HepG2 (cell line): ENCODE measurements around the gene GGA3. TPM values are rescaled to one million over a fixed set of nuclear protein-coding genes. Genes with fewer than 3 reads are reported as not detected.

Source experiments
- ATM ChIP-seq: fragments of 450-650 bp; IDR thresholded peaks from 2 replicates; pipeline ENCODE4 v1.7.1; 2017; ENCODE audit warnings: mild to moderate bottlenecking, borderline replicate concordance
- FIP1L1 ChIP-seq: fragments of 200-400 bp; formaldehyde crosslinking; IDR thresholded peaks from 2 replicates; pipeline ENCODE4 v1.6.1; 2018; ENCODE audit warnings: low read depth, mild to moderate bottlenecking, low read length, moderate library complexity, borderline replicate concordance; ENCODE audit not compliant: insufficient read depth
- HCFC1 ChIP-seq: fragments of 150-350 bp; IDR thresholded peaks from 2 replicates; pipeline ENCODE4 v1.6.1; 2014; ENCODE audit warnings: low read depth, low read length
- HNRNPLL ChIP-seq: fragments of 200-400 bp; formaldehyde crosslinking; IDR thresholded peaks from 2 replicates; pipeline ENCODE4 v1.6.1; 2017; ENCODE audit warnings: mild to moderate bottlenecking, low read depth, low read length; ENCODE audit not compliant: poor library complexity, severe bottlenecking
- IRX3 ChIP-seq: sonication (generic); formaldehyde crosslinking; IDR thresholded peaks from 2 replicates; pipeline ENCODE4 v1.8.1; 2023; ENCODE audit warnings: mild to moderate bottlenecking, low read depth, missing genetic modification reagents, borderline replicate concordance
- KMT2A ChIP-seq: sonication (generic); formaldehyde crosslinking; IDR thresholded peaks from 2 replicates; pipeline ENCODE4 v1.4.0; 2020; ENCODE audit warnings: missing genetic modification reagents
- RAD21 ChIP-seq: fragments of 450-650 bp; formaldehyde crosslinking; IDR thresholded peaks from 2 replicates; pipeline ENCODE4 v1.5.0; 2020; ENCODE audit warnings: mild to moderate bottlenecking
- SAP130 ChIP-seq: IDR thresholded peaks from 2 replicates; pipeline ENCODE4 v1.6.1; 2016; ENCODE audit warnings: low read depth
- SIN3A ChIP-seq: IDR thresholded peaks from 2 replicates; pipeline ENCODE4 v1.6.1; 2011; ENCODE audit warnings: low read depth, mild to moderate bottlenecking, control low read depth, low read length, borderline replicate concordance
- SOX13 ChIP-seq, 3 experiments: fragments of 450-650 bp in 1 of 3; sonication (generic) in 1 of 3; formaldehyde crosslinking in 1 of 3; IDR thresholded peaks in 2 of 3; conservative IDR thresholded peaks in 1 of 3; 2 replicates each; pipeline versions ENCODE4 v1.5.0 to v1.6.1; 2016 to 2020; ENCODE audit warnings: antibody characterized with exemption in 1 of 3, mild to moderate bottlenecking in 1 of 3, missing compliant biosample characterization in 1 of 3, missing genetic modification reagents in 1 of 3, moderate library complexity in 1 of 3
- SP1 ChIP-seq, 2 experiments: fragments of 450-650 bp in 1 of 2; sonication (generic) in 1 of 2; formaldehyde crosslinking in 1 of 2; IDR thresholded peaks; 2 replicates each; pipeline versions ENCODE4 v1.4.0 to v1.6.1; 2016 to 2020; ENCODE audit warnings: missing genetic modification reagents in 1 of 2
- SUZ12 ChIP-seq: fragments of 150-350 bp; IDR thresholded peaks from 2 replicates; pipeline ENCODE4 v1.6.1; 2014; ENCODE audit warnings: low read depth, low read length
- ZBTB26 ChIP-seq: IDR thresholded peaks from 2 replicates; pipeline ENCODE4 v1.6.1; 2016; ENCODE audit warnings: missing compliant biosample characterization, missing genetic modification reagents, borderline replicate concordance
- ZC3H4 ChIP-seq: sonication (generic); formaldehyde crosslinking; IDR thresholded peaks from 2 replicates; pipeline ENCODE4 v1.4.0; 2020; ENCODE audit warnings: missing genetic modification reagents, borderline replicate concordance
- ZNF24 ChIP-seq: fragments of 450-650 bp; IDR thresholded peaks from 2 replicates; pipeline ENCODE4 v1.6.1; 2017; ENCODE audit warnings: antibody characterized with exemption, mild to moderate bottlenecking
- ZNF318 ChIP-seq: sonication (generic); formaldehyde crosslinking; IDR thresholded peaks from 2 replicates; pipeline ENCODE4 v1.4.0; 2020; ENCODE audit warnings: mild to moderate bottlenecking, missing genetic modification reagents
- polyA plus RNA-seq, 8 experiments: library from polyadenylated mRNA; depleted of rRNA in 3 of 8; stranded (reverse) in 7 of 8; unstranded in 1 of 8; fragments of >200 nt; fragmentation: Illumina TruSeq in 4 of 8; extraction: Trizol in 4 of 8; gene quantifications; 2 replicates each; pipeline versions ENCODE4 v1.2.1 to v1.2.3, GENCODE V29; 2011 to 2016; ENCODE audit warnings: low read depth in 4 of 8, missing spikeins in 1 of 8, mixed read lengths in 1 of 8; ENCODE audit not compliant: insufficient read depth in 1 of 8
- total RNA-seq, 5 experiments: library from RNA; depleted of rRNA; stranded (reverse); fragments of >200 nt; fragmentation: Illumina TruSeq; extraction: Trizol; gene quantifications; 2 replicates each; pipeline ENCODE4 v1.2.3, GENCODE V29; 2016; ENCODE audit warnings: low read depth in 1 of 5

GGA3 gene
- total and polyA plus RNA-seq, 2 of the 13 experiments (the other 11 are each of a cell fraction or from before 2014, with no cell fraction given): 28.4 to 43.7 TPM

- TF ChIP-seq ZNF318 (CRISPR knock-in tag) (peak; percentile 38; the same call in 1 of the 2 replicates), ZNF24 (no peak), SUZ12 (no peak), HNRNPLL (peak; percentile 94), SP1 (IDR thresholded peaks at IDR 0.05) (peak; percentile 72), SP1 (CRISPR knock-in tag; IDR thresholded peaks at IDR 0.05) (peak; percentile 74), HCFC1 (peak; percentile 63), ZC3H4 (CRISPR knock-in tag) (no peak; the same call in 1 of the 2 replicates), SIN3A (peak; percentile 64; the same call in 1 of the 2 replicates), FIP1L1 (no peak), KMT2A (CRISPR knock-in tag) (peak; percentile 72; the same call in 1 of the 2 replicates), RAD21 (CRISPR knock-in tag) (no peak; the same call in 1 of the 2 replicates), IRX3 (CRISPR knock-in tag) (no peak), SAP130 (CRISPR knock-in tag) (peak; percentile 89), SOX13 (IDR thresholded peaks at IDR 0.05) (0 out of 2 replicates have a peak, but pooled peaks have one; percentile 24), SOX13 (CRISPR knock-in tag; conservative IDR thresholded peaks at IDR 0.05 in 1 of 2, IDR thresholded peaks at IDR 0.05 in 1 of 2) (no peak), ATM (no peak), ZBTB26 (CRISPR knock-in tag) (peak; percentile 24; the same call in 1 of the 2 replicates)
These were observed at the start of gene GGA3, which contains the start of gene MRPS7 (continued) for GRCh38 chr17:75261336-75262111.
